Astrocyte (in vitro differentiated cells and primary cell): ENCODE measurements around the gene PRR36. TPM values are rescaled to one million over a fixed set of nuclear protein-coding genes. Genes with fewer than 3 reads are reported as not detected.

Experiments
- DNase-seq: peaks from one replicate; pipeline ENCODE4 v3.0.0-alpha.2; 2010; ENCODE audit warnings: low read depth
- FAIRE-seq: peaks from 2 replicates; lab custom pipeline; 2011; peaks lifted over from hg19 to GRCh38; lab: Jason Lieb, UNC
- H2AFZ ChIP-seq: 2 replicates; pipeline ENCODE4 v1.6.0; 2012; ENCODE audit warnings: low read depth, low read length, inconsistent platforms
- H3K27ac ChIP-seq: 2 replicates; pipeline ENCODE4 v1.5.1; 2011; ENCODE audit warnings: low read depth, low read length, inconsistent platforms
- H3K27me3 ChIP-seq: 2 replicates; pipeline ENCODE4 v1.6.0; 2011; ENCODE audit warnings: low read length, inconsistent platforms; ENCODE audit not compliant: insufficient read depth
- H3K36me3 ChIP-seq: 2 replicates; pipeline ENCODE4 v1.5.1; 2011; ENCODE audit warnings: low read length, inconsistent platforms; ENCODE audit not compliant: insufficient read depth
- H3K4me1 ChIP-seq: 2 replicates; pipeline ENCODE4 v1.5.1; 2011; ENCODE audit warnings: low read length, inconsistent platforms; ENCODE audit not compliant: insufficient read depth
- H3K4me2 ChIP-seq: 2 replicates; pipeline ENCODE4 v1.6.0; 2012; ENCODE audit warnings: low read length, inconsistent platforms
- H3K4me3 ChIP-seq: 2 replicates; pipeline ENCODE4 v1.5.1; 2011; ENCODE audit warnings: low read depth, mild to moderate bottlenecking, low read length, inconsistent platforms; ENCODE audit not compliant: insufficient read depth
- H3K79me2 ChIP-seq: 2 replicates; pipeline ENCODE4 v1.6.0; 2012; ENCODE audit warnings: mild to moderate bottlenecking, low read length, inconsistent platforms; ENCODE audit not compliant: insufficient read depth
- H3K9ac ChIP-seq: 2 replicates; pipeline ENCODE4 v1.6.0; 2012; ENCODE audit warnings: mild to moderate bottlenecking, low read length, inconsistent platforms
- H3K9me3 ChIP-seq: 2 replicates; pipeline ENCODE4 v1.5.1; 2012; ENCODE audit warnings: low read depth, mild to moderate bottlenecking, low read length, inconsistent platforms; ENCODE audit not compliant: insufficient read depth
- H4K20me1 ChIP-seq: 2 replicates; pipeline ENCODE4 v1.6.0; 2012; ENCODE audit warnings: low read length, inconsistent platforms; ENCODE audit not compliant: insufficient read depth
- H3K27ac Mint-ChIP-seq: one replicate; pipeline ENCODE4 v1.8.0; 2021; ENCODE audit warnings: mild to moderate bottlenecking, mixed read lengths; ENCODE audit not compliant: unreplicated experiment
- H3K27me3 Mint-ChIP-seq: one replicate; pipeline ENCODE4 v1.8.0; 2021; ENCODE audit warnings: low read depth, mixed read lengths; ENCODE audit not compliant: unreplicated experiment
- H3K36me3 Mint-ChIP-seq: one replicate; pipeline ENCODE4 v1.8.0; 2021; ENCODE audit warnings: low read depth, mixed read lengths; ENCODE audit not compliant: unreplicated experiment
- H3K4me1 Mint-ChIP-seq: one replicate; pipeline ENCODE4 v1.8.0; 2021; ENCODE audit warnings: low read depth, mixed read lengths; ENCODE audit not compliant: unreplicated experiment
- H3K4me3 Mint-ChIP-seq: one replicate; pipeline ENCODE4 v1.8.0; 2021; ENCODE audit warnings: mild to moderate bottlenecking, moderate library complexity, mixed read lengths; ENCODE audit not compliant: unreplicated experiment
- H3K9me3 Mint-ChIP-seq: one replicate; pipeline ENCODE4 v1.8.0; 2021; ENCODE audit warnings: mild to moderate bottlenecking, mixed read lengths; ENCODE audit not compliant: unreplicated experiment
- EZH2 ChIP-seq: IDR thresholded peaks from 2 replicates; pipeline ENCODE4 v1.6.1; 2012; ENCODE audit warnings: mild to moderate bottlenecking, low read length, inconsistent platforms; ENCODE audit not compliant: insufficient read depth
- total RNA-seq: library from RNA; stranded (reverse); gene quantifications from 2 replicates; pipeline ENCODE4 v1.2.1, GENCODE V29; 2021
- TF ChIP-seq, protein P1 (sequence below): IDR thresholded peaks from 2 replicates; pipeline ENCODE4 v1.5.1; 2011; ENCODE audit warnings: low read depth, mild to moderate bottlenecking, inconsistent platforms, low read length, moderate library complexity; ENCODE audit not compliant: insufficient read depth

Gene PRR36
- total RNA-seq, 1 donor from 2014 or later, result 1.3 TPM

DNA sequence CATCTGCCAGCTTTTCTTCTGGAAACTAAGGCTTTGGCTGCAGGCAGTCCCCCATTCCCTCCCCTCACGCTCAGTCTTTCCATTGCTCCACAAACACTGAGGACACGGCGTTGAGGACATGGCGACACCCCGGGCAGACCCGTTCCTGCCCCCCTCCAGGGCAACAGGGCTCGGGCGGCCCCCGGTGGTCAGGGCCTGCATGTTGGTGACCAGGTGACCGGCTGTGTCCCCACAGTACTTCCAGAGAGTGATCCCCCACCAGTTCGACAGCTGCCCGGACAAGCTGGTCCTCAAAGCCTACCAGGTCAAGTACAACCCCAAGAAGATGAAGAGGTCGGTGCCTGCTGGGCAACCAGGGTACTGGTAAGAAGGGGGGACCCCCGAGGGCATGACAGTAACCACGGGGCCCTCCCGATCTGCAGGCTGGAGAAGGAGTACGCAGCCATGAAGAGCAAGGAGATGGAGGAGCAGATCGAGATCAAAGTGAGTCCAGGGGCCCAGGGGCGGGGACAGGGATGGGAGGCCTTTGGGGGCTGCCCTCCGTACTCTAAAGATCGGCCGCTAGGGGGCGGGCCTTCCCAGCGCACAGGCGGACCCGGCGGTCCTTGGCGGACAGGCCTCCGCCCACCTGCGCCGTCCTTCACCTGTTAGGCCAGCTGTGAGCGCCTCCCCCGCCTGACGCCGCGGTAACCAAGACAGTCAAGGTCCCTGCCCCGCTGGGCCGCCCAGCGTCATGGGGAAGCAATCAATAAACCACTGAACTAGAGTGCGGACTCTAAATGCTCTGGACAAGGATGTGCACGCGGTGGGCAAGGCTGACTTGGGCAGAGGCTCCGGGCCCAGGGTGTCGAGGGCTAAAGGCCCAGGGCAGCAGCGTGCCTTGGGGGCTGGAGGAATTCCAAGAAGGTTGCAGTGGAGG is 21.1 kb downstream of the PRR36 start:
- H3K9me3 Mint-ChIP-seq, result no peaks in the 10 kb centered on the region
- no peaks in the 10 kb centered on the region for H3K9me3 ChIP-seq
- no peak overlapping the region for H3K4me3 ChIP-seq
- TF ChIP-seq, protein P1, sequence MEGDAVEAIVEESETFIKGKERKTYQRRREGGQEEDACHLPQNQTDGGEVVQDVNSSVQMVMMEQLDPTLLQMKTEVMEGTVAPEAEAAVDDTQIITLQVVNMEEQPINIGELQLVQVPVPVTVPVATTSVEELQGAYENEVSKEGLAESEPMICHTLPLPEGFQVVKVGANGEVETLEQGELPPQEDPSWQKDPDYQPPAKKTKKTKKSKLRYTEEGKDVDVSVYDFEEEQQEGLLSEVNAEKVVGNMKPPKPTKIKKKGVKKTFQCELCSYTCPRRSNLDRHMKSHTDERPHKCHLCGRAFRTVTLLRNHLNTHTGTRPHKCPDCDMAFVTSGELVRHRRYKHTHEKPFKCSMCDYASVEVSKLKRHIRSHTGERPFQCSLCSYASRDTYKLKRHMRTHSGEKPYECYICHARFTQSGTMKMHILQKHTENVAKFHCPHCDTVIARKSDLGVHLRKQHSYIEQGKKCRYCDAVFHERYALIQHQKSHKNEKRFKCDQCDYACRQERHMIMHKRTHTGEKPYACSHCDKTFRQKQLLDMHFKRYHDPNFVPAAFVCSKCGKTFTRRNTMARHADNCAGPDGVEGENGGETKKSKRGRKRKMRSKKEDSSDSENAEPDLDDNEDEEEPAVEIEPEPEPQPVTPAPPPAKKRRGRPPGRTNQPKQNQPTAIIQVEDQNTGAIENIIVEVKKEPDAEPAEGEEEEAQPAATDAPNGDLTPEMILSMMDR, result peak; percentile 52
- TF ChIP-seq EZH2, result no peak
- H4K20me1 ChIP-seq, result peaks cover 6% of the 10 kb centered on the region
- H2AFZ ChIP-seq, result no peak overlapping the region
- H3K4me1 Mint-ChIP-seq, result peaks cover 3% of the 10 kb centered on the region
- no peak overlapping the region for H3K9ac ChIP-seq
- H3K27ac Mint-ChIP-seq, result no peak overlapping the region
- no peak overlapping the region for H3K4me3 Mint-ChIP-seq
- H3K27me3 Mint-ChIP-seq, result peaks cover 3% of the 10 kb centered on the region
- no peaks in the 10 kb centered on the region for H3K36me3 ChIP-seq
- H3K27ac ChIP-seq, result no peak overlapping the region
- no peaks in the 10 kb centered on the region for H3K36me3 Mint-ChIP-seq
- H3K79me2 ChIP-seq, result no peaks in the 10 kb centered on the region
- H3K4me1 ChIP-seq, result no peaks in the 10 kb centered on the region
- no peaks in the 10 kb centered on the region for H3K27me3 ChIP-seq
- peak overlapping the region; percentile 11 for H3K4me2 ChIP-seq
- no peak for DNase-seq
- no peak for FAIRE-seq

DNA sequence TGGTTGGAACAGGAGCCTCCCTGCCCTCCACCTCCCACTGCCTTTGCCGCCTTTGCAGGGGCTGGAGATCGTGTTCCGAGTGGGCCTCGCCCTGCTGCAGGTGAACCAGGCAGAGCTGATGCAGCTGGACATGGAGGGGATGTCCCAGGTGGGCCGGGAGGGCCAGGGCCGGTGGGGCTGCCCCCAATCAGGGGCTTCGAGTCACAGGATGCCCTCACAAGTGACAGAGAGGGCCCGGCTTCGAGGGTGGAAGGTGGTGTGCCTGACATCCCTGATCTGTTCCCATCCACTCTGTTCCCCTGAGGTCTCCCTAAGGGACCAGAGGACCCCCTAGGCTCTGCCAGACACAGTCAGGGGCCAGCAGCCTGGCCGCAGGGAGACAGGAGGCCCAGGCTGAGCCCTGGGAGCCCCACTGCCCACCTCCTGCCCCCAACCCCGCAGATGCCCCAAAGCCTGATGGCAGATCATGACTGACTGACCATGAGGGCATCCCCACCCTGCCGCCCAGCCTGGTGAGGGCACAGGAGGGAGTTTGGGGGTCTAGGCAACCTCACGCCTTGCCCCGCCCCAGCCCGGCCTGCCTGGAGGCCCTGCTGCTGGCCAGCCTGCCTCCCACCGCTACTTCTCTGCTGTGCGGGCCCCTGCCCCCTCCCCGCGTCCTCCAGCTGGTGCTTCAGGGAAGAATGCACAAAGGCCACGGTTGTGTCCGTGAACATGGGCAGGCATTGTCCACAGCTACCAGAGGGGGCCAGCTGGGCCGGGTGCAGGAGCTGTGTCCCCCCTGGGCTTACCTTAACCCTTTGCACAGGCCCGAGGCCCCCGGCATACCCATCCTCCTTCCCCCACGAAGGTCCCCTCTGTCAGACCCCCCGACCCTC is 22.3 kb downstream of the PRR36 start:
- TF ChIP-seq, protein P1, result no peak
- no peak for TF ChIP-seq EZH2
- DNase-seq, result no peak
- Histone ChIP-seq H3K4me1 (no peaks in the 10 kb centered on the region), H3K9ac (no peak overlapping the region), H3K9me3 (no peaks in the 10 kb centered on the region), H3K79me2 (no peaks in the 10 kb centered on the region), H3K27ac (no peak overlapping the region), H3K27me3 (no peaks in the 10 kb centered on the region), H4K20me1 (peaks cover 6% of the 10 kb centered on the region), H3K36me3 (no peaks in the 10 kb centered on the region), H2AFZ (no peak overlapping the region), H3K4me2 (no peak overlapping the region), H3K4me3 (no peak overlapping the region)
- Mint-ChIP-seq H3K27me3 (peaks cover 3% of the 10 kb centered on the region), H3K4me1 (peaks cover 3% of the 10 kb centered on the region), H3K27ac (no peak overlapping the region), H3K9me3 (no peaks in the 10 kb centered on the region), H3K36me3 (no peaks in the 10 kb centered on the region), H3K4me3 (no peak overlapping the region)
- no peak for FAIRE-seq
